HL-60 (cell line): ENCODE results near the gene PSMC4.

Experiments used
- DNase-seq, 2 experiments: peaks; one replicate each; pipeline ENCODE4 v3.0.0-alpha.2; 2010 to 2020; ENCODE audit warnings: low read depth in 1 of 2, low spot score in 1 of 2
- H3K27ac ChIP-seq: fragments of 250-450 bp; sonication (Bioruptor Pico); replicated peaks from 2 replicates; pipeline ENCODE4 v1.5.1; 2020; ENCODE audit warnings: mild to moderate bottlenecking, moderate library complexity
- H3K27me3 ChIP-seq: fragments of 250-450 bp; sonication (Bioruptor Pico); 2 replicates; pipeline ENCODE4 v1.5.1; 2021; ENCODE audit warnings: mild to moderate bottlenecking, moderate library complexity; ENCODE audit not compliant: insufficient read depth, poor library complexity, severe bottlenecking
- H3K4me3 ChIP-seq: replicated peaks from 2 replicates; pipeline ENCODE4 v1.5.1; 2011; ENCODE audit warnings: mild to moderate bottlenecking, control low read depth, low read length; ENCODE audit not compliant: insufficient read depth
- GABPA ChIP-seq: IDR thresholded peaks from 2 replicates; pipeline ENCODE4 v1.6.1; 2012; ENCODE audit warnings: low read depth
- POLR2AphosphoS5 ChIP-seq: IDR thresholded peaks from 2 replicates; pipeline ENCODE4 v1.6.1; 2012; ENCODE audit warnings: low read depth
- SPI1 ChIP-seq: IDR thresholded peaks from 2 replicates; pipeline ENCODE4 v1.6.1; 2012; ENCODE audit warnings: low read depth, mild to moderate bottlenecking, borderline replicate concordance
- TF ChIP-seq, protein P1 (sequence below): IDR thresholded peaks from 2 replicates; pipeline ENCODE4 v1.6.1; 2012; ENCODE audit warnings: low read depth; ENCODE audit not compliant: insufficient replicate concordance
- TF ChIP-seq, protein P2 (sequence below): IDR thresholded peaks from one replicate; pipeline ENCODE4 v1.5.1; 2011; ENCODE audit warnings: low read length, control low read depth, inconsistent platforms; ENCODE audit not compliant: insufficient read depth

Gene PSMC4

DNA sequence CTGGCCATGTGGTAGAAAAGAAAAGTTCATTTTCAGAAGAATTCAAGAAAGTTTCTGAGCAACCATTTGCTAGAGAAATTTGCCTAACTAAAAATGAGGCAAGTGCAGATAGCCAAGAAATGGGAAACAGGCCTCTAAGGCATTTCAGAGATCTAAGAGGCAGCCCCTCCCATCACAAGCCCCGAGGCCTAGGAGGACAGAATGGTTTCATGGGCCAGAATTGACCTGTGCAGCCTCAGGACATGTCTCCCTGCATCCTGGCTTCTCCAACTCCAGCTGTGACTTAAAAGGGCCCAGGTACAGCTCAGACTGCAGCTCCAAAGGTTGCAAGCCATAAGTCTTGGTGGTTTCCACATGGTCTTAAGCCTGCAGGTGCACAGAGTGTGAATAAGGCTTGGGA is 22.6 kb downstream of the PSMC4 start:
- no peak for DNase-seq
- no peak overlapping the region for H3K27ac ChIP-seq
- no peak overlapping the region for H3K4me3 ChIP-seq
- TF ChIP-seq GABPA (no peak), SPI1 (no peak), POLR2AphosphoS5 (no peak)
- TF ChIP-seq, protein P1, sequence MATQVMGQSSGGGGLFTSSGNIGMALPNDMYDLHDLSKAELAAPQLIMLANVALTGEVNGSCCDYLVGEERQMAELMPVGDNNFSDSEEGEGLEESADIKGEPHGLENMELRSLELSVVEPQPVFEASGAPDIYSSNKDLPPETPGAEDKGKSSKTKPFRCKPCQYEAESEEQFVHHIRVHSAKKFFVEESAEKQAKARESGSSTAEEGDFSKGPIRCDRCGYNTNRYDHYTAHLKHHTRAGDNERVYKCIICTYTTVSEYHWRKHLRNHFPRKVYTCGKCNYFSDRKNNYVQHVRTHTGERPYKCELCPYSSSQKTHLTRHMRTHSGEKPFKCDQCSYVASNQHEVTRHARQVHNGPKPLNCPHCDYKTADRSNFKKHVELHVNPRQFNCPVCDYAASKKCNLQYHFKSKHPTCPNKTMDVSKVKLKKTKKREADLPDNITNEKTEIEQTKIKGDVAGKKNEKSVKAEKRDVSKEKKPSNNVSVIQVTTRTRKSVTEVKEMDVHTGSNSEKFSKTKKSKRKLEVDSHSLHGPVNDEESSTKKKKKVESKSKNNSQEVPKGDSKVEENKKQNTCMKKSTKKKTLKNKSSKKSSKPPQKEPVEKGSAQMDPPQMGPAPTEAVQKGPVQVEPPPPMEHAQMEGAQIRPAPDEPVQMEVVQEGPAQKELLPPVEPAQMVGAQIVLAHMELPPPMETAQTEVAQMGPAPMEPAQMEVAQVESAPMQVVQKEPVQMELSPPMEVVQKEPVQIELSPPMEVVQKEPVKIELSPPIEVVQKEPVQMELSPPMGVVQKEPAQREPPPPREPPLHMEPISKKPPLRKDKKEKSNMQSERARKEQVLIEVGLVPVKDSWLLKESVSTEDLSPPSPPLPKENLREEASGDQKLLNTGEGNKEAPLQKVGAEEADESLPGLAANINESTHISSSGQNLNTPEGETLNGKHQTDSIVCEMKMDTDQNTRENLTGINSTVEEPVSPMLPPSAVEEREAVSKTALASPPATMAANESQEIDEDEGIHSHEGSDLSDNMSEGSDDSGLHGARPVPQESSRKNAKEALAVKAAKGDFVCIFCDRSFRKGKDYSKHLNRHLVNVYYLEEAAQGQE = no peak
- TF ChIP-seq, protein P2, sequence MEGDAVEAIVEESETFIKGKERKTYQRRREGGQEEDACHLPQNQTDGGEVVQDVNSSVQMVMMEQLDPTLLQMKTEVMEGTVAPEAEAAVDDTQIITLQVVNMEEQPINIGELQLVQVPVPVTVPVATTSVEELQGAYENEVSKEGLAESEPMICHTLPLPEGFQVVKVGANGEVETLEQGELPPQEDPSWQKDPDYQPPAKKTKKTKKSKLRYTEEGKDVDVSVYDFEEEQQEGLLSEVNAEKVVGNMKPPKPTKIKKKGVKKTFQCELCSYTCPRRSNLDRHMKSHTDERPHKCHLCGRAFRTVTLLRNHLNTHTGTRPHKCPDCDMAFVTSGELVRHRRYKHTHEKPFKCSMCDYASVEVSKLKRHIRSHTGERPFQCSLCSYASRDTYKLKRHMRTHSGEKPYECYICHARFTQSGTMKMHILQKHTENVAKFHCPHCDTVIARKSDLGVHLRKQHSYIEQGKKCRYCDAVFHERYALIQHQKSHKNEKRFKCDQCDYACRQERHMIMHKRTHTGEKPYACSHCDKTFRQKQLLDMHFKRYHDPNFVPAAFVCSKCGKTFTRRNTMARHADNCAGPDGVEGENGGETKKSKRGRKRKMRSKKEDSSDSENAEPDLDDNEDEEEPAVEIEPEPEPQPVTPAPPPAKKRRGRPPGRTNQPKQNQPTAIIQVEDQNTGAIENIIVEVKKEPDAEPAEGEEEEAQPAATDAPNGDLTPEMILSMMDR = no peak
- no peaks in the 10 kb centered on the region for H3K27me3 ChIP-seq

DNA sequence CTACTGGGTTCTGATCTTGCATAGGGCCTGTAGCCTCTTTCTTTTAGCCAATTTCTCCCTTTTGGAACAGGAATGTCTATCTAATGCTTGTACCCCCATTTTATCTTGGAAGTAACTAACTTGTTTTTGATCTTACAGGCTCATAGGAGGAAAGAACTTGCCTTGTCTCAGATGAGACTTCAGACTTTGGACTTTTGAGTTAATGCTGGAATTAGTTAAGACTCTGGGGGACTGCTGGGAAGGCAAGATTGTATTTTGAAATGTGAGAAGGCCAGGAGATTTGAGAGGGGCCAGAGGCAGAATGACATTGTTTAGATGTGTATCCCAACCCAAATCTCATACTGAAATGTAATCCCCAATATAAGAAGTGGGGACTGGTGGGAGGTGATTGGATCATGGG is 23.4 kb downstream of the PSMC4 start:
- Histone ChIP-seq H3K27ac (no peak overlapping the region), H3K4me3 (no peak overlapping the region), H3K27me3 (no peaks in the 10 kb centered on the region)
- TF ChIP-seq POLR2AphosphoS5 (no peak), GABPA (no peak), SPI1 (no peak)
- TF ChIP-seq, protein P1 = no peak
- TF ChIP-seq, protein P2 = no peak
- DNase-seq = no peak

DNA sequence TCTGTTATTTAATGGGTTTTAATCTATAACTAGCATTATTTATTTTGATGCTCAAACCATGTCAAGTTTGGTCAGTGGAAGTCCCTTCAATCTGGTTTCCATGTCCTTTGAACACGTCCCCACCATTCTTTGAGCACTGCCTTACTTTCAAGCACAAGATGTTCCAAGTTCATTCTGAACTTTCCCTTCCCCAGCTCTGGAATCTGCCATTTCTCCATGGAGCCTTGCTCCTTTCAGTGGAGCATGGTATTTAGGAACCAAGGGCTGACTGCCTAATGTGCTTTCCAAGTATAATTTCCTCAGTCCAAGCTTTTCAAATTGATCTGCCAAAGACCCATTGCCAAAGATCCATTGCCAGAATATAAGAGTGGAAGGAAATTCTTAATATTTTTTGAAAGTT is 24.8 kb downstream of the PSMC4 start:
- no peaks in the 10 kb centered on the region for H3K27me3 ChIP-seq
- no peak for DNase-seq
- no peak for TF ChIP-seq SPI1
- TF ChIP-seq, protein P2 = no peak
- TF ChIP-seq, protein P1 = no peak
- TF ChIP-seq POLR2AphosphoS5 = no peak
- TF ChIP-seq GABPA = no peak
- H3K27ac ChIP-seq = no peak overlapping the region
- H3K4me3 ChIP-seq = no peak overlapping the region; the same call in 1 of the 2 replicates
